ENCODE measurements around the gene RNASET2. TPM values are rescaled to one million over a fixed set of nuclear protein-coding genes. Genes with fewer than 3 reads are reported as not detected.

RNASET2 gene
- total RNA-seq, 1 experiment from 2014 or later: 70.2 TPM

GRCh38 chr6:166934174-166934573, 22.2 kb downstream of the RNASET2 start:
- Mint-ChIP-seq H3K27me3 (ENCODE audit: unreplicated experiment) (no peaks in the 10 kb centered on the region), H3K27ac (ENCODE audit: unreplicated experiment) (no peak overlapping the region), H3K4me3 (ENCODE audit: low read depth, unreplicated experiment) (no peak overlapping the region), H3K36me3 (ENCODE audit: insufficient read depth, unreplicated experiment) (peaks cover 12% of the 10 kb centered on the region), H3K4me1 (ENCODE audit: low read depth, unreplicated experiment) (no peaks in the 10 kb centered on the region), H3K9me3 (ENCODE audit: low read depth, unreplicated experiment) (no peaks in the 10 kb centered on the region)
- no peak for TF ChIP-seq CTCF (IDR thresholded peaks at IDR 0.05; ENCODE audit: unreplicated experiment)
- no TSS peak for BruUV-seq (replicated peaks)
- no peak for DNase-seq
- CTCF ChIA-PET: no interaction called here
- intact Hi-C loops (cut with micrococcal nuclease; ENCODE audit: unreplicated experiment): no loop called here

- CTCF ChIA-PET: no interaction called here
- H3K36me3 Mint-ChIP-seq (ENCODE audit: insufficient read depth, unreplicated experiment): peaks cover 12% of the 10 kb centered on the region
- no peaks in the 10 kb centered on the region for H3K9me3 Mint-ChIP-seq (ENCODE audit: low read depth, unreplicated experiment)
- intact Hi-C loops (cut with micrococcal nuclease; ENCODE audit: unreplicated experiment): no loop called here
- TF ChIP-seq CTCF (IDR thresholded peaks at IDR 0.05; ENCODE audit: unreplicated experiment): no peak
- no peak for DNase-seq
- no TSS peak for BruUV-seq (replicated peaks)
- H3K27ac Mint-ChIP-seq (ENCODE audit: unreplicated experiment): no peak overlapping the region
- H3K27me3 Mint-ChIP-seq (ENCODE audit: unreplicated experiment): no peaks in the 10 kb centered on the region
- H3K4me3 Mint-ChIP-seq (ENCODE audit: low read depth, unreplicated experiment): no peak overlapping the region
- H3K4me1 Mint-ChIP-seq (ENCODE audit: low read depth, unreplicated experiment): no peaks in the 10 kb centered on the region
Observed at GRCh38 chr6:166933396-166933795, 23.0 kb downstream of the RNASET2 start.

GRCh38 chr6:166932616-166933015, 23.7 kb downstream of the RNASET2 start:
- TF ChIP-seq CTCF (IDR thresholded peaks at IDR 0.05; ENCODE audit: unreplicated experiment): no peak
- no peaks in the 10 kb centered on the region for H3K4me1 Mint-ChIP-seq (ENCODE audit: low read depth, unreplicated experiment)
- no peaks in the 10 kb centered on the region for H3K27me3 Mint-ChIP-seq (ENCODE audit: unreplicated experiment)
- no TSS peak for BruUV-seq (replicated peaks)
- H3K27ac Mint-ChIP-seq (ENCODE audit: unreplicated experiment): no peak overlapping the region
- peaks cover 12% of the 10 kb centered on the region for H3K36me3 Mint-ChIP-seq (ENCODE audit: insufficient read depth, unreplicated experiment)
- no peak overlapping the region for H3K4me3 Mint-ChIP-seq (ENCODE audit: low read depth, unreplicated experiment)
- CTCF ChIA-PET: no interaction called here
- intact Hi-C loops (cut with micrococcal nuclease; ENCODE audit: unreplicated experiment): no loop called here
- no peak for DNase-seq
- H3K9me3 Mint-ChIP-seq (ENCODE audit: low read depth, unreplicated experiment): no peaks in the 10 kb centered on the region

- H3K27me3 Mint-ChIP-seq (ENCODE audit: unreplicated experiment): no peaks in the 10 kb centered on the region
- H3K4me3 Mint-ChIP-seq (ENCODE audit: low read depth, unreplicated experiment): no peak overlapping the region
- peaks cover 12% of the 10 kb centered on the region for H3K36me3 Mint-ChIP-seq (ENCODE audit: insufficient read depth, unreplicated experiment)
- DNase-seq: no peak
- no TSS peak for BruUV-seq (replicated peaks)
- H3K27ac Mint-ChIP-seq (ENCODE audit: unreplicated experiment): no peak overlapping the region
- TF ChIP-seq CTCF (IDR thresholded peaks at IDR 0.05; ENCODE audit: unreplicated experiment): no peak
- no peaks in the 10 kb centered on the region for H3K9me3 Mint-ChIP-seq (ENCODE audit: low read depth, unreplicated experiment)
- intact Hi-C loops (cut with micrococcal nuclease; ENCODE audit: unreplicated experiment): no loop called here
- CTCF ChIA-PET: no interaction called here
- no peaks in the 10 kb centered on the region for H3K4me1 Mint-ChIP-seq (ENCODE audit: low read depth, unreplicated experiment)
Observed at GRCh38 chr6:166932116-166932515, 24.2 kb downstream of the RNASET2 start.

Data from Calu3 (cell line).